Tibial nerve (tissue), 4 donors: ENCODE measurements around the gene MOGAT1. TPM values are rescaled to one million over a fixed set of nuclear protein-coding genes. Genes with fewer than 3 reads are reported as not detected.
A peak's percentile ranks its signal among the peaks of the same experiment; 100 is the strongest.
"Not testable (repeated sequence)": the region's sequence is repeated elsewhere in the genome, so short reads cannot be mapped to it uniquely, and the experiment has no call there.

Experiments used
- DNase-seq, 2 donors: peaks; one replicate each; pipeline ENCODE4 v3.0.0-alpha.2; 2019; ENCODE audit warnings: low spot score in 2 of 2
- H3K27ac ChIP-seq, 4 donors: fragments of 200-600 bp; sonication (generic) in 3 of 4; one replicate each; pipeline ENCODE4 v1.5.1; 2017 to 2019; ENCODE audit warnings: mild to moderate bottlenecking in 1 of 4
- H3K27me3 ChIP-seq, 2 donors: fragments of 200-600 bp; sonication (generic) in 1 of 2; one replicate each; pipeline versions ENCODE4 v1.5.1 to v1.6.0; 2017 to 2019
- H3K36me3 ChIP-seq, 3 donors: fragments of 200-600 bp; sonication (generic); one replicate each; pipeline ENCODE4 v1.5.1; 2018 to 2019
- H3K4me1 ChIP-seq, 4 donors: fragments of 200-600 bp; sonication (generic) in 3 of 4; one replicate each; pipeline ENCODE4 v1.5.1; 2017 to 2019
- H3K4me3 ChIP-seq, 4 donors: fragments of 200-600 bp; sonication (generic) in 3 of 4; one replicate each; pipeline ENCODE4 v1.5.1; 2017 to 2019; ENCODE audit warnings: mild to moderate bottlenecking in 1 of 4, moderate library complexity in 1 of 4
- H3K9me3 ChIP-seq, 4 donors: fragments of 200-600 bp; sonication (generic) in 3 of 4; one replicate each; pipeline ENCODE4 v1.5.1; 2017 to 2019
- EP300 ChIP-seq, 2 donors: sonication (generic); formaldehyde crosslinking; IDR thresholded peaks; one replicate each; pipeline ENCODE4 v1.6.1; 2017; ENCODE audit warnings: antibody characterized with exemption in 2 of 2, mild to moderate bottlenecking in 1 of 2
- POLR2A ChIP-seq, 2 donors: fragments of 450-650 bp; IDR thresholded peaks; one replicate each; pipeline ENCODE4 v1.6.1; 2017; ENCODE audit warnings: antibody characterized with exemption in 2 of 2, mild to moderate bottlenecking in 2 of 2, moderate library complexity in 2 of 2
- WGBS, 2 donors: methylation state at CpG; one replicate each; pipeline ENCODE4 v1.1.5; 2018; 5-methylcytosine and 5-hydroxymethylcytosine counted together
- total RNA-seq, 4 donors: library from RNA; depleted of rRNA; stranded (reverse); fragments of >200 nt; gene quantifications; one replicate each; pipeline ENCODE4 v1.1.0, GENCODE V29; 2016
- TF ChIP-seq, protein P1 (sequence below), 5 experiments: fragments of 200-600 bp in 3 of 5; fragments of 450-650 bp in 2 of 5; sonication (generic) in 3 of 5; IDR thresholded peaks; one replicate each; pipeline ENCODE4 v1.5.1; 2016 to 2019; ENCODE audit warnings: antibody characterized with exemption in 5 of 5, mild to moderate bottlenecking in 3 of 5, moderate library complexity in 2 of 5

The MOGAT1 gene
- total RNA-seq, 4 donors from 2014 or later, result not detected

DNA sequence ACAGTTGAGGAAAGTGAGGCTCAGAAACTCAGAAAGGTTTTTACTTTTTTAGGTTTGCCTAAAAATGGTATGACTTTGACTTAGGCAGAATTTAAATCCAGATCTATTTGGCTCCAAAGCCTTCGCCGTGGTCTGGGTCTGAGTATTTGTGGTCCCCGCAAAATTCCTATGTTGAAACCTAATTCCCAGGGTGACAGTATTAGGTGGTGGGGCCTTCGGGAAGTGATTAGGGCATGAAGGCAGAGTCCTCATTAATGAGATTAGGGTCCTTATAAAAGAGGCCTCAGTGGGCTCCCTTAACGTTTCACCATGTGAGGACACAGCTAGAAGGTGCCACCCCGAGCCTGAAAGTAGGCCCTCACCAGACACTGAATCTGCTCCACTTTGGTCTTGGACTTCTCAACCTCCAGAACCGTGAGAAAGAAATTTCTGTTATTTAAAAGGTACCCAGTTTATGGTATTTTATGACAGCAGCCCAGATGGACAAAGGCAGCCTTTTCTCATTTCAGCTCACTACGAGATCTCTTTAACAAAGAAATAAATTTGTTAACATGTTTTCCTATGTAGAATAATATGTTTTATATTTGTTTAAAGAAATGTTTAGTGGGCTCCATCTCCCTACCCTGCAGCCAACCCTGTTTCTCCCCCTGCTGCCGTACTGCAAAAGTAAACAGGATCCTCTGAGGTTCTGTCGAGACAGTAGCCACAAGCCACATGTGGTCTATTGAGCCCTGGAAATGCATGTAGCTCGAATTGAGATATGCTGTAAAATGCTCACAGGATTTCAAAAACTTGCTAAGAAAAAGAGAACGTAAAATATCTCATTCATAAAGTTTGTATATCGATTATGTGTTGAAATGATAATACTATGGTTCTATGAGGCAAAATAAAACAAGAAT lies 80.6 kb downstream of the MOGAT1 start:
- no peak overlapping the region for H3K4me3 ChIP-seq
- no peaks in the 10 kb centered on the region for H3K9me3 ChIP-seq
- WGBS, 2 donors, result 77 to 79% methylated on average over 13 of the region's 13 CpGs
- no peaks in the 10 kb centered on the region for H3K36me3 ChIP-seq
- no peak for TF ChIP-seq EP300 (IDR thresholded peaks at IDR 0.05)
- TF ChIP-seq, protein P1, sequence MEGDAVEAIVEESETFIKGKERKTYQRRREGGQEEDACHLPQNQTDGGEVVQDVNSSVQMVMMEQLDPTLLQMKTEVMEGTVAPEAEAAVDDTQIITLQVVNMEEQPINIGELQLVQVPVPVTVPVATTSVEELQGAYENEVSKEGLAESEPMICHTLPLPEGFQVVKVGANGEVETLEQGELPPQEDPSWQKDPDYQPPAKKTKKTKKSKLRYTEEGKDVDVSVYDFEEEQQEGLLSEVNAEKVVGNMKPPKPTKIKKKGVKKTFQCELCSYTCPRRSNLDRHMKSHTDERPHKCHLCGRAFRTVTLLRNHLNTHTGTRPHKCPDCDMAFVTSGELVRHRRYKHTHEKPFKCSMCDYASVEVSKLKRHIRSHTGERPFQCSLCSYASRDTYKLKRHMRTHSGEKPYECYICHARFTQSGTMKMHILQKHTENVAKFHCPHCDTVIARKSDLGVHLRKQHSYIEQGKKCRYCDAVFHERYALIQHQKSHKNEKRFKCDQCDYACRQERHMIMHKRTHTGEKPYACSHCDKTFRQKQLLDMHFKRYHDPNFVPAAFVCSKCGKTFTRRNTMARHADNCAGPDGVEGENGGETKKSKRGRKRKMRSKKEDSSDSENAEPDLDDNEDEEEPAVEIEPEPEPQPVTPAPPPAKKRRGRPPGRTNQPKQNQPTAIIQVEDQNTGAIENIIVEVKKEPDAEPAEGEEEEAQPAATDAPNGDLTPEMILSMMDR (IDR thresholded peaks at IDR 0.05), result no peak
- TF ChIP-seq POLR2A (IDR thresholded peaks at IDR 0.05), result no peak
- peak overlapping the region in 1 of 4 donors; percentile 19 for H3K27ac ChIP-seq
- H3K4me1 ChIP-seq, result peaks cover 0 to 8% (median 0%) of the 10 kb centered on the region in 4 donors
- no peak for DNase-seq
- no peaks in the 10 kb centered on the region for H3K27me3 ChIP-seq

- no peak for DNase-seq
- Histone ChIP-seq H3K9me3 (no peaks in the 10 kb centered on the region), H3K27me3 (no peaks in the 10 kb centered on the region), H3K4me1 (peaks cover 0 to 8% (median 0%) of the 10 kb centered on the region in 4 donors), H3K4me3 (no peak overlapping the region), H3K36me3 (no peaks in the 10 kb centered on the region), H3K27ac (peak overlapping the region in 2 of 4 donors; percentile 19 to 35)
- TF ChIP-seq, protein P1 (IDR thresholded peaks at IDR 0.05), result no peak
- TF ChIP-seq POLR2A (IDR thresholded peaks at IDR 0.05) (no peak), EP300 (IDR thresholded peaks at IDR 0.05) (no peak)
- WGBS, 2 donors, result 60 to 78% methylated on average over 5 of the region's 5 CpGs
Observed at GRCh38 chr2:222752746-222753145, 81.3 kb downstream of the MOGAT1 start.

- 51 to 66% methylated on average over 2 of the region's 2 CpGs for WGBS, 2 donors
- Histone ChIP-seq H3K4me3 (no peak overlapping the region), H3K9me3 (no peaks in the 10 kb centered on the region), H3K27ac (peak overlapping the region in 1 of 4 donors; percentile 35), H3K27me3 (no peaks in the 10 kb centered on the region), H3K4me1 (peaks cover 0 to 8% (median 0%) of the 10 kb centered on the region in 4 donors), H3K36me3 (no peaks in the 10 kb centered on the region)
- TF ChIP-seq, protein P1 (IDR thresholded peaks at IDR 0.05), result no peak
- TF ChIP-seq POLR2A (IDR thresholded peaks at IDR 0.05) (no peak), EP300 (IDR thresholded peaks at IDR 0.05) (no peak)
- peak in 1 of 2 donors; percentile 43 for DNase-seq
Observed at GRCh38 chr2:222753251-222753824, 81.9 kb downstream of the MOGAT1 start.

GRCh38 chr2:222754324-222754930 lies 83.0 kb downstream of the MOGAT1 start:
- Histone ChIP-seq H3K9me3 (no peaks in the 10 kb centered on the region), H3K4me1 (peaks cover 0 to 8% (median 0%) of the 10 kb centered on the region in 4 donors), H3K27ac (no peak overlapping the region), H3K36me3 (no peaks in the 10 kb centered on the region), H3K27me3 (no peaks in the 10 kb centered on the region), H3K4me3 (no peak overlapping the region)
- DNase-seq, result no peak
- TF ChIP-seq EP300 (IDR thresholded peaks at IDR 0.05), result no peak
- TF ChIP-seq POLR2A (IDR thresholded peaks at IDR 0.05), result no peak
- TF ChIP-seq, protein P1 (IDR thresholded peaks at IDR 0.05), result no peak
- WGBS, 2 donors, result 90 to 93% methylated on average over 1 of the region's 1 CpG

DNA sequence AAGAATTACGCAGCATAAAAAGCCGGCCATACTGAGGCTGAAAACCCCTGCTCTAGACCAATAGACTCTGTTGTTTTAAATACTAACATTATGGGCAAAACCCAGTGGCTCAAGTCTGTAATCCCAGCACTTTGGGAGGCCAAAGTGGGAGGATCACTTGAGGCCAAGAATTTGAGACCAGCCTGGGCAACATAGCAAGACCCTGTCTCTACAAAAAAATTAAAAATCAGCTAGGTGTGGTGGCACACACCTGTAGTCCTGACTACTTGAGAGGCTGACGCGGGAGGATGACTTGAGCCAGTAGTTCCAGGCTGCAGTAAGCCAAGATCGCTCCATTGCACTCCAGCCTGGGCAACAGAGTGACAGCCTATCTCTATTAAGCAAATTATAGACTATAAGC lies 84.1 kb downstream of the MOGAT1 start:
- not testable (repeated sequence) for H3K9me3 ChIP-seq, H3K36me3 ChIP-seq, H3K27me3 ChIP-seq, H3K4me3 ChIP-seq, H3K27ac ChIP-seq, H3K4me1 ChIP-seq, DNase-seq
- WGBS, 2 donors, result 93 to 97% methylated on average over 5 of the region's 5 CpGs
